ENCODE data around the gene CCM2L.

DNA sequence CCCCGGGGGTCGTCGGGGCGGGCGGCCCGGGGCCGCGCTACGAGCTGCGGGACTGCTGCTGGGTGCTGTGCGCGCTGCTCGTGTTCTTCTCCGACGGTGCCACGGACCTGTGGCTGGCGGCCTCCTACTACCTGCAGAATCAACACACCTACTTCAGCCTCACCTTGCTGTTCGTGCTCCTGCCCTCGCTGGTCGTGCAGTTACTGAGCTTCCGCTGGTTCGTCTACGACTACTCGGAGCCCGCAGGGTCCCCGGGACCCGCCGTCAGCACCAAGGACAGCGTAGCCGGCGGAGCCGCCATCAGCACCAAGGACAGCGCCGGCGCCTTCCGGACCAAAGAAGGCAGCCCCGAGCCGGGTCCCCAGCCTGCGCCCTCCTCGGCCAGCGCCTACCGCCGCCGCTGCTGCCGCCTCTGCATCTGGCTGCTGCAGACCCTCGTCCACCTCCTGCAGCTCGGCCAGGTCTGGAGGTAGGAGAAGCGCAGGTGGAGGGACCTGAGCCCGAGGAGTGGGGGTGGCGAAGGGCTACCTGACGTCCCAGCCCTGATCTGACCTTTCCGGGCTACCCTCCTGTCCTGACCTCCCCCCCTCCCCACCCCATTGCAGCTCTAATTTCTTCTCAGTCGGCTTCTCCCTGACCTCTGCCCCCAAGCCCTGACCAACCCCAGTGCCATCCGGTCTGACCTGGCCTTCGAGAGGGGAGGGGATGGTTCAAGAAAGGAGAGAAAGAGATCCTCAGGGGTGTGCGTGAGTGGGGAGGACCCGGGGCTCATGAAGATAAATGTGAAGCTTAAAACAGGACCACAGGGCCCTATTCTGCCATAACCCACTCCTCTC is 41.7 kb upstream of the CCM2L start:
- TF ChIP-seq, protein P1, sequence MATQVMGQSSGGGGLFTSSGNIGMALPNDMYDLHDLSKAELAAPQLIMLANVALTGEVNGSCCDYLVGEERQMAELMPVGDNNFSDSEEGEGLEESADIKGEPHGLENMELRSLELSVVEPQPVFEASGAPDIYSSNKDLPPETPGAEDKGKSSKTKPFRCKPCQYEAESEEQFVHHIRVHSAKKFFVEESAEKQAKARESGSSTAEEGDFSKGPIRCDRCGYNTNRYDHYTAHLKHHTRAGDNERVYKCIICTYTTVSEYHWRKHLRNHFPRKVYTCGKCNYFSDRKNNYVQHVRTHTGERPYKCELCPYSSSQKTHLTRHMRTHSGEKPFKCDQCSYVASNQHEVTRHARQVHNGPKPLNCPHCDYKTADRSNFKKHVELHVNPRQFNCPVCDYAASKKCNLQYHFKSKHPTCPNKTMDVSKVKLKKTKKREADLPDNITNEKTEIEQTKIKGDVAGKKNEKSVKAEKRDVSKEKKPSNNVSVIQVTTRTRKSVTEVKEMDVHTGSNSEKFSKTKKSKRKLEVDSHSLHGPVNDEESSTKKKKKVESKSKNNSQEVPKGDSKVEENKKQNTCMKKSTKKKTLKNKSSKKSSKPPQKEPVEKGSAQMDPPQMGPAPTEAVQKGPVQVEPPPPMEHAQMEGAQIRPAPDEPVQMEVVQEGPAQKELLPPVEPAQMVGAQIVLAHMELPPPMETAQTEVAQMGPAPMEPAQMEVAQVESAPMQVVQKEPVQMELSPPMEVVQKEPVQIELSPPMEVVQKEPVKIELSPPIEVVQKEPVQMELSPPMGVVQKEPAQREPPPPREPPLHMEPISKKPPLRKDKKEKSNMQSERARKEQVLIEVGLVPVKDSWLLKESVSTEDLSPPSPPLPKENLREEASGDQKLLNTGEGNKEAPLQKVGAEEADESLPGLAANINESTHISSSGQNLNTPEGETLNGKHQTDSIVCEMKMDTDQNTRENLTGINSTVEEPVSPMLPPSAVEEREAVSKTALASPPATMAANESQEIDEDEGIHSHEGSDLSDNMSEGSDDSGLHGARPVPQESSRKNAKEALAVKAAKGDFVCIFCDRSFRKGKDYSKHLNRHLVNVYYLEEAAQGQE (IDR thresholded peaks at IDR 0.05; ENCODE audit: low read depth) = peak; percentile 100
- TF ChIP-seq NFIC (IDR thresholded peaks at IDR 0.05) = peak; percentile 23; the same call in 1 of the 2 replicates
- TF ChIP-seq YY1 (IDR thresholded peaks at IDR 0.05; ENCODE audit: low read depth) = peak; percentile 79
